Spleen (tissue), 7 donors: ENCODE data around the gene XIAP.

ENCODE experiments used
- CTCF ChIP-seq, 11 experiments: fragments of 200-600 bp in 7 of 11; fragments of 450-650 bp in 4 of 11; sonication (generic) in 4 of 11; IDR thresholded peaks in 8 of 11; conservative IDR thresholded peaks in 3 of 11; 1 replicate in 7 of 11; 2 replicates in 4 of 11; pipeline versions ENCODE4 v1.4.0 to v1.8.0; 2016 to 2021; ENCODE audit warnings: antibody characterized with exemption in 11 of 11, inconsistent platforms in 4 of 11, mild to moderate bottlenecking in 1 of 11
- POLR2A ChIP-seq, 3 donors: fragments of 450-650 bp; IDR thresholded peaks; one replicate each; pipeline ENCODE4 v1.5.1; 2017; ENCODE audit warnings: antibody characterized with exemption in 3 of 3, mild to moderate bottlenecking in 1 of 3
- POLR2AphosphoS5 ChIP-seq, 3 donors: sonication (generic); formaldehyde crosslinking; IDR thresholded peaks; one replicate each; pipeline ENCODE4 v1.5.1; 2017; ENCODE audit warnings: antibody characterized with exemption in 3 of 3
- donor health status: DM: no; HTN: no; CAD: no; lungs with moderate emphysema.
- donor health status: DM: no; HTN: no; CAD: no.
- donor health status: DM: no; HTN: no; CAD: no.

- TF ChIP-seq CTCF (IDR thresholded peaks at IDR 0.05 in 8 of 11, conservative IDR thresholded peaks at IDR 0.05 in 3 of 11) (no peak), POLR2AphosphoS5 (IDR thresholded peaks at IDR 0.05) (no peak), POLR2A (IDR thresholded peaks at IDR 0.05) (no peak)
Measured at GRCh38 chrX:123876844-123877243, 17.0 kb downstream of the XIAP start.
